IMR-90 (cell line): ENCODE measurements around the gene MFAP2. TPM values are rescaled to one million over a fixed set of nuclear protein-coding genes. Genes with fewer than 3 reads are reported as not detected.
A peak's percentile ranks its signal among the peaks of the same experiment; 100 is the strongest.

Experiments used
- ATAC-seq: fragments of 200-7000 bp; cut with Tn5 transposase; 2 replicates; pipeline ENCODE4 v1.9.1; 2020; ENCODE audit warnings: low read depth, mild to moderate bottlenecking, moderate library complexity
- BruUV-seq: library from RNA; stranded (reverse); fragments of 400-500 nt; replicated peaks from 2 replicates; lab custom pipeline; 2021; lab: Mats Ljungman, UMichigan
- CTCF ChIA-PET: fragments of 300-600 bp; formaldehyde crosslinking; extraction: SDS; loops from one replicate; lab custom pipeline; 2021; ENCODE audit warnings: antibody characterized with exemption; lab: Yijun Ruan, JAX
- POLR2A ChIA-PET: fragments of 300-600 bp; sonication (Branson Sonifier 250); formaldehyde crosslinking; loops from one replicate; lab custom pipeline; 2022; ENCODE audit warnings: antibody characterized with exemption; ENCODE audit not compliant: unreplicated experiment; lab: Charles Lee
- DNase-seq: peaks from one replicate; pipeline ENCODE4 v3.0.0; 2013
- H2AFZ ChIP-seq: replicated peaks from 2 replicates; pipeline ENCODE3; 2013; ENCODE audit warnings: low read length, mild to moderate bottlenecking; ENCODE audit not compliant: poor library complexity
- H2AK5ac ChIP-seq: 2 replicates; pipeline ENCODE4 v1.6.1; 2013; ENCODE audit warnings: low read depth, low read length, inconsistent platforms
- H2AK9ac ChIP-seq: replicated peaks from 2 replicates; pipeline ENCODE3; 2013; ENCODE audit warnings: mild to moderate bottlenecking, low read depth, low read length, moderate library complexity; ENCODE audit not compliant: poor library complexity
- H2BK120ac ChIP-seq: 2 replicates; pipeline ENCODE4 v1.6.1; 2013; ENCODE audit warnings: low read depth, low read length, inconsistent platforms
- H2BK15ac ChIP-seq: 3 replicates; pipeline ENCODE4 v1.6.1; 2013; ENCODE audit warnings: low read depth, low read length, inconsistent platforms
- H2BK20ac ChIP-seq: 2 replicates; pipeline ENCODE4 v1.6.1; 2013; ENCODE audit warnings: low read depth, mild to moderate bottlenecking, inconsistent platforms, low read length, moderate library complexity
- H2BK5ac ChIP-seq: 2 replicates; pipeline ENCODE4 v1.6.1; 2013; ENCODE audit warnings: mild to moderate bottlenecking, low read depth, low read length, inconsistent platforms; ENCODE audit not compliant: poor library complexity, severe bottlenecking
- H3K14ac ChIP-seq: replicated peaks from 2 replicates; pipeline ENCODE4 v1.6.1; 2013; ENCODE audit warnings: low read depth, low read length, inconsistent platforms
- H3K18ac ChIP-seq: 2 replicates; pipeline ENCODE4 v1.6.1; 2013; ENCODE audit warnings: low read depth, low read length, control low read depth
- H3K23ac ChIP-seq: 2 replicates; pipeline ENCODE4 v1.6.1; 2013; ENCODE audit warnings: low read depth, low read length, inconsistent platforms
- H3K27ac ChIP-seq: 2 replicates; pipeline ENCODE4 v1.5.1; 2013; ENCODE audit warnings: mild to moderate bottlenecking, control low read depth, low read length; ENCODE audit not compliant: insufficient read depth
- H3K27me3 ChIP-seq: 2 replicates; pipeline ENCODE4 v1.6.1; 2013; ENCODE audit warnings: low read length; ENCODE audit not compliant: control insufficient read depth, insufficient read depth
- H3K36me3 ChIP-seq: 2 replicates; pipeline ENCODE4 v1.6.1; 2013; ENCODE audit warnings: low read length, mixed read lengths; ENCODE audit not compliant: control insufficient read depth, insufficient read depth
- H3K4ac ChIP-seq: 2 replicates; pipeline ENCODE4 v1.6.1; 2013; ENCODE audit warnings: low read depth, low read length, inconsistent platforms
- H3K4me1 ChIP-seq: 2 replicates; pipeline ENCODE4 v1.6.1; 2013; ENCODE audit warnings: low read length, mixed read lengths; ENCODE audit not compliant: control insufficient read depth, insufficient read depth
- H3K4me2 ChIP-seq: 2 replicates; pipeline ENCODE4 v1.6.1; 2013; ENCODE audit warnings: low read depth, mild to moderate bottlenecking, control low read depth, low read length, moderate library complexity
- H3K4me3 ChIP-seq: 2 replicates; pipeline ENCODE4 v1.5.1; 2013; ENCODE audit warnings: low read depth, mild to moderate bottlenecking, control low read depth, low read length, moderate library complexity; ENCODE audit not compliant: insufficient read depth
- H3K56ac ChIP-seq: 2 replicates; pipeline ENCODE4 v1.6.1; 2013; ENCODE audit warnings: low read length, inconsistent platforms; ENCODE audit not compliant: insufficient read depth; ENCODE audit errors: extremely low read depth
- H3K79me1 ChIP-seq, 2 experiments: 2 replicates each; pipeline ENCODE4 v1.6.1; 2013; ENCODE audit warnings: low read length in 2 of 2, inconsistent platforms in 1 of 2, low read depth in 1 of 2
- H3K9ac ChIP-seq: 2 replicates; pipeline ENCODE4 v1.6.1; 2013; ENCODE audit warnings: low read depth, low read length, control low read depth
- H3K9me1 ChIP-seq: 2 replicates; pipeline ENCODE4 v1.6.1; 2013; ENCODE audit warnings: low read length, inconsistent platforms; ENCODE audit not compliant: insufficient read depth
- H3K9me3 ChIP-seq: 2 replicates; pipeline ENCODE4 v1.6.1; 2013; ENCODE audit warnings: low read length; ENCODE audit not compliant: control insufficient read depth, insufficient read depth
- H4K20me1 ChIP-seq: 2 replicates; pipeline ENCODE4 v1.6.1; 2013; ENCODE audit warnings: low read length, inconsistent platforms; ENCODE audit not compliant: insufficient read depth
- H4K5ac ChIP-seq: 2 replicates; pipeline ENCODE4 v1.6.1; 2013; ENCODE audit warnings: mild to moderate bottlenecking, low read depth, low read length, control low read depth
- H4K8ac ChIP-seq, 2 experiments: 2 replicates each; pipeline ENCODE4 v1.6.1; 2013; ENCODE audit warnings: low read depth in 2 of 2, low read length in 2 of 2, control low read depth in 1 of 2, inconsistent platforms in 1 of 2
- H4K91ac ChIP-seq: 2 replicates; pipeline ENCODE4 v1.6.1; 2013; ENCODE audit warnings: low read depth, low read length, inconsistent platforms; ENCODE audit not compliant: insufficient read depth
- CEBPB ChIP-seq: IDR thresholded peaks from 2 replicates; pipeline ENCODE4 v1.6.1; 2012; ENCODE audit warnings: low read depth, low read length, improper control_type of control experiment
- RAD21 ChIP-seq: IDR thresholded peaks from 2 replicates; pipeline ENCODE4 v1.6.1; 2012; ENCODE audit warnings: low read length, improper control_type of control experiment
- RFX5 ChIP-seq: IDR thresholded peaks from 2 replicates; pipeline ENCODE4 v1.8.0; 2012; ENCODE audit warnings: low read depth, mild to moderate bottlenecking, low read length, moderate library complexity
- WGBS, 2 experiments: methylation state at CpG; one replicate each; pipeline versions ENCODE4 v1.1.5 to v1.1.7; 2013; ENCODE audit warnings: missing lambda C conversion rate in 2 of 2; ENCODE audit not compliant: insufficient read length in 1 of 2; ENCODE audit errors: extremely low coverage in 2 of 2; 5-methylcytosine and 5-hydroxymethylcytosine counted together
- dilution Hi-C: fragments of 300-500 bp; cut with HindIII; formaldehyde crosslinking; loops from one replicate; pipeline ENCODE4 v1.14.3; 2018; ENCODE audit warnings: low sequenced_read_pairs; ENCODE audit not compliant: unreplicated experiment
- in situ Hi-C: fragments of 300-500 bp; cut with MboI; formaldehyde crosslinking; loops from 3 replicates; pipeline ENCODE4 v1.14.3; 2019; ENCODE audit warnings: low sequenced_read_pairs, inconsistent platforms, mixed read lengths
- intact Hi-C: fragments of 100-400 bp; cut with micrococcal nuclease; formaldehyde crosslinking; loops from 2 replicates; pipeline ENCODE4 v1.10.0; 2022
- polyA plus RNA-seq, 3 experiments: library from polyadenylated mRNA; depleted of rRNA; stranded (reverse); fragments of >200 nt; gene quantifications; 2 replicates each; pipeline ENCODE4 v1.2.3, GENCODE V29; 2012; ENCODE audit warnings: low replicate concordance in 1 of 3
- total RNA-seq: library from RNA; depleted of rRNA; stranded (reverse); fragments of >200 nt; gene quantifications from 2 replicates; pipeline ENCODE4 v1.2.3, GENCODE V29; 2012
- TF ChIP-seq, protein P1 (sequence below): fragments of 150-350 bp; IDR thresholded peaks from 2 replicates; pipeline ENCODE4 v1.6.1; 2017; ENCODE audit warnings: mild to moderate bottlenecking, antibody characterized with exemption, low read length, low read depth
- TF ChIP-seq, protein P2 (sequence below): conservative IDR thresholded peaks from 2 replicates; pipeline ENCODE4 v1.5.1; 2012; ENCODE audit warnings: mild to moderate bottlenecking, low read depth, low read length, improper control_type of control experiment

MFAP2 gene
- total and polyA plus RNA-seq, 2 of the 4 experiments (the other 2 are of a cell fraction): 3.9 to 13.9 TPM

DNA sequence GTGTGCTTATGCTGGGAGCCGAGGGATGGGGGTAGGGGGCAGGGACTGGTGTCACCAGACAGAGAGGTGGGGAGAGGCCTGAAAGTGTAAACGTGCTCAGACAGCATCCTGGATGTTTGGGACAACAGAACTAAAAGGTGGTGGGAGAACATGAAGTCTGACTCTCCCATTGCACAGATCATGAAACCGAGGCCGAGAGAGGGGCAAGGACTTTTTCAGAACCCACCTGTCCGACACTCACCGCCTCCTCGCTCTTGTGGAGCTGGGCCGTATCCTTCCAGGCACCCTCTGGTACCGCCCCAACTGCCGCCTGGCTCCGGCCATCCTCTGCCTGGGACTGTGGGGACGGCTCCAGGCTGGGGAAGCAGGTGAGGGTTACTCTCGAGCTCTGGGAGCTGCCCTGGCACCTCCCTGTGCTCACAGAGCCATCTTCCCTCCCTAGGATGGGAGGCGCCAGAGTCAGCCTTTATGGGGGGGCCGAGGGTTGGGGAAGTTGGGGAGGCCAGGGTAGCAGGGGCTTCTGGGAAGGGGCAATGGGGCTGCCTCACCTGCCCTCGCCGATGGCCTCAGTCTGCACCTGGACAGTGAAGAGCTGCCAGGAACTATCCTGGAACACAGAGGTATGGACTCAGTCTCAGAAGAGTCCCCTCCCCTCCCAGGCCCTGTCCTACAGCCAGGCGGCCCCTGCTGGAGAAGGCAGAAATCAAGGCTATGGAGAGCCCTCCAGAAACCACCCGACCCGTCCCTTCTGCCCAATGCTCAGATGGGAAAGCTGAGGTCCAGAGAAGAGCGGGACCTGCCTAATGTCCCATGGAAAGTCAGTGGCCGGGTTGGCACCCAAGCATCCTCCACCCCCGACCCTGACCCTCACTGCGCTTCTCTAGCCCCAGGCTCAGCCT lies 24.3 kb upstream of the MFAP2 start:
- no peaks in the 10 kb centered on the region; the same call in 1 of the 2 replicates for H3K9me1 ChIP-seq
- no peaks in the 10 kb centered on the region for H3K9me3 ChIP-seq
- peaks cover 15% of the 10 kb centered on the region for H4K20me1 ChIP-seq
- no peak overlapping the region for H2AK5ac ChIP-seq
- no peak overlapping the region for H3K4me3 ChIP-seq
- H3K27me3 ChIP-seq: no peaks in the 10 kb centered on the region
- WGBS, 2 experiments: 81% methylated on average over 3 of the region's 24 CpGs; no CpG with 5 or more reads in 1 of the 2 experiments
- H2BK5ac ChIP-seq: no peak overlapping the region
- no peak overlapping the region for H4K91ac ChIP-seq
- no peak overlapping the region for H3K23ac ChIP-seq
- no peak for DNase-seq
- H3K56ac ChIP-seq: no peak overlapping the region
- H3K4ac ChIP-seq: no peak overlapping the region
- intact Hi-C loops (no loop called here), dilution Hi-C loops (no loop called here), in situ Hi-C loops (no loop called here)
- no peak overlapping the region for H4K5ac ChIP-seq
- CTCF ChIA-PET: no interaction called here
- H4K8ac ChIP-seq: no peak overlapping the region
- no peak overlapping the region for H2BK20ac ChIP-seq
- H3K14ac ChIP-seq: no peak overlapping the region
- H2BK15ac ChIP-seq: no peak overlapping the region
- no peak for ATAC-seq
- TF ChIP-seq, protein P1, sequence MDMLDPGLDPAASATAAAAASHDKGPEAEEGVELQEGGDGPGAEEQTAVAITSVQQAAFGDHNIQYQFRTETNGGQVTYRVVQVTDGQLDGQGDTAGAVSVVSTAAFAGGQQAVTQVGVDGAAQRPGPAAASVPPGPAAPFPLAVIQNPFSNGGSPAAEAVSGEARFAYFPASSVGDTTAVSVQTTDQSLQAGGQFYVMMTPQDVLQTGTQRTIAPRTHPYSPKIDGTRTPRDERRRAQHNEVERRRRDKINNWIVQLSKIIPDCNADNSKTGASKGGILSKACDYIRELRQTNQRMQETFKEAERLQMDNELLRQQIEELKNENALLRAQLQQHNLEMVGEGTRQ: no peak
- TF ChIP-seq, protein P2, sequence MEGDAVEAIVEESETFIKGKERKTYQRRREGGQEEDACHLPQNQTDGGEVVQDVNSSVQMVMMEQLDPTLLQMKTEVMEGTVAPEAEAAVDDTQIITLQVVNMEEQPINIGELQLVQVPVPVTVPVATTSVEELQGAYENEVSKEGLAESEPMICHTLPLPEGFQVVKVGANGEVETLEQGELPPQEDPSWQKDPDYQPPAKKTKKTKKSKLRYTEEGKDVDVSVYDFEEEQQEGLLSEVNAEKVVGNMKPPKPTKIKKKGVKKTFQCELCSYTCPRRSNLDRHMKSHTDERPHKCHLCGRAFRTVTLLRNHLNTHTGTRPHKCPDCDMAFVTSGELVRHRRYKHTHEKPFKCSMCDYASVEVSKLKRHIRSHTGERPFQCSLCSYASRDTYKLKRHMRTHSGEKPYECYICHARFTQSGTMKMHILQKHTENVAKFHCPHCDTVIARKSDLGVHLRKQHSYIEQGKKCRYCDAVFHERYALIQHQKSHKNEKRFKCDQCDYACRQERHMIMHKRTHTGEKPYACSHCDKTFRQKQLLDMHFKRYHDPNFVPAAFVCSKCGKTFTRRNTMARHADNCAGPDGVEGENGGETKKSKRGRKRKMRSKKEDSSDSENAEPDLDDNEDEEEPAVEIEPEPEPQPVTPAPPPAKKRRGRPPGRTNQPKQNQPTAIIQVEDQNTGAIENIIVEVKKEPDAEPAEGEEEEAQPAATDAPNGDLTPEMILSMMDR: 0 out of 2 replicates have a peak, but pooled peaks have one; percentile 8
- TF ChIP-seq RAD21 (peak; percentile 5; the same call in 1 of the 2 replicates), RFX5 (no peak), CEBPB (no peak)
- H2AFZ ChIP-seq: peak overlapping the region; percentile 51
- BruUV-seq: no TSS peak
- no peak overlapping the region for H2BK120ac ChIP-seq
- no peak overlapping the region for H3K9ac ChIP-seq
- no peak overlapping the region for H3K18ac ChIP-seq
- peak overlapping the region; percentile 5 for H2AK9ac ChIP-seq
- no peak overlapping the region for H3K27ac ChIP-seq
- 0 out of 4 replicates have a peak, but pooled peaks cover under 1 to 4% of the 10 kb centered on the region in 2 experiments for H3K79me1 ChIP-seq
- H3K4me2 ChIP-seq: no peak overlapping the region
- peaks cover 22% of the 10 kb centered on the region for H3K36me3 ChIP-seq
- POLR2A ChIA-PET: no interaction called here
- peaks cover 2% of the 10 kb centered on the region; the same call in 1 of the 2 replicates for H3K4me1 ChIP-seq
